GM18870 (cell line): ENCODE measurements around the gene OR5J2.
"Not testable (repeated sequence)": the region's sequence is repeated elsewhere in the genome, so short reads cannot be mapped to it uniquely, and the experiment has no call there.

Experiments used
- ATAC-seq: cut with Tn5 transposase; IDR thresholded peaks from one replicate; pipeline ENCODE4 v1.9.1; 2021; ENCODE audit warnings: moderate library complexity; ENCODE audit not compliant: unreplicated experiment

Gene OR5J2

DNA sequence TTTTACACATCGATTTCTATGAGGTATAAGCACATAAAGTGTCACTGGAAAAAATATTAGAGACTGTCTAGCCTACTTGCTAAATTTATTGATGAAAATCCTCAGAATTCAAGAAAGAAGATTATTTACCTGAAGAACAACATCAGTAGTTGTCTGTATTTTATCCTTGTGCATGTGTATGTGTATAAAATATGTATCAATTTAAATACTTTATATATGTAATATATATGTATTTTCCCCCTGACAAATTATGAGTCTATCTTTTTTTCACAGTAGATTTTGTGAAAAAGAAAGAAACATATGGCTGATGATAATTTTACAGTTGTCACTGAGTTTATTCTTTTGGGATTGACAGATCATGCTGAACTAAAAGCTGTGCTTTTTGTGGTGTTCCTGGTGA is at the start of gene OR5J2:
Gene OR5J2, plus strand, starts transcription at position 301 of the 400 bp plus-strand sequence. Its CDS starts 0 bp downstream, at position 301.
- no peak for ATAC-seq

- ATAC-seq = no peak
Measured at GRCh38 chr11:56140151-56140661, 36.2 kb upstream of the OR5J2 start, which contains the start of gene OR8J3. Gene OR8J3, minus strand, starts transcription at chr11:56140201. Its CDS starts 2,483 bp downstream, at chr11:56137718.

GRCh38 chr11:56143681-56144080 is 32.7 kb upstream of the OR5J2 start:
- ATAC-seq = not testable (repeated sequence)

DNA sequence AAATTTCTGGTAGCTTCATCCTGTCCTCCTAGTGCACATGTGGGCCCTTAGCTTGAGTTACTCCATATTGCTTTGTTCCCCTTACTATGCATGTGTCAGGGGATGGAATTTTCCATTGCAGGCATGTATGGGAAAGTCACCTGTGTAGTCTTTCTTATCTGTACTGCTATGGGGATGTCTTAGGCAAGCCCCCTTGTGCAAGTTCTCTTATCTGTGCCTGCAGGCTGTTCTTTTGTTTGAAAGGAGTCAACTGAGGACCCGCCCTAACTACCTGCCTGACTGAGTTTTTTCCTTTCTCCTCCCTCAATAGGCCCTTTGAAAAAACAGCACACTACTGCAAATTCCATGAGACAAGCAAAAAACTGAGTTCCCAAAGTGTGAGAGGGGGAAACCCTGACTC is 25.0 kb upstream of the OR5J2 start:
- ATAC-seq = no peak

DNA sequence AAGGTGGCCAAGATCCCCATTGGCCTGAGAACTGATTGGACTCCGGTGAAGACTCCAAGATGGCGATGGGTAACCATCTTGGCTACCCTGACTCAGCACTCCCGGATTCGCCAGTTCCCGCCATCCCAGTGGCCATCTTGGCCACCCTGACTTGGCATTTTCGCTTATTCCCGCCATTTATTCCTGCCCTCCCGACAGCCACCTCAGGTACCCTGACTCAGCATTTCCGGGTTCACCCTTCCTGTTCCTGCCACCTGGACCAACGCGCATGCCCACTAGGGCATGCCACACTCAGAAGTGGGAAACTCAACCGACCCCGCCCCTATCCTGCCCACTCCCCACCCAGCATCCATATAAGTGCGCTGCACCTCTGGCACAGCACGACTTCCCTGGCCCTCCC is 24.1 kb upstream of the OR5J2 start:
- no peak for ATAC-seq

DNA sequence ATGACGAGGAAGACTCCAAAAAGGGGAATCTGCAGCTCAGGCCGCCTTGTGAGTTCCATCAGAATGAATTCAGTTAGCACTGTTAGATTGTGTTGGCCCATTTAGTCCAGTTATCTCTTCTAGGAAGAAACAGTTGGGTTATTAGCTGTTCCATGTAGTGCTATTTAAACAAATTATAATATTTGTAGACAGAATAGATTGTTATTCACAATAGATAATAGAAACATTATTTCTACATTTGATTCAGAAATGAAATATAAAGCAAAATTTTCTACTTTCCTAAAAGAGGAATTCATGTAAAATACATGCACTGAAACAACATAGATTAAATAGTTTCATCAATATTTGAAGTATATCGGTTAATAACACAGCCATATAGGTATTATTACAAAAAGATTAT is 16.2 kb upstream of the OR5J2 start, which contains the start of gene OR8K5:
Gene OR8K5, minus strand, starts transcription at position 101 of the 400 bp plus-strand sequence. Its CDS starts 0 bp downstream, at position 101.
- no peak for ATAC-seq

DNA sequence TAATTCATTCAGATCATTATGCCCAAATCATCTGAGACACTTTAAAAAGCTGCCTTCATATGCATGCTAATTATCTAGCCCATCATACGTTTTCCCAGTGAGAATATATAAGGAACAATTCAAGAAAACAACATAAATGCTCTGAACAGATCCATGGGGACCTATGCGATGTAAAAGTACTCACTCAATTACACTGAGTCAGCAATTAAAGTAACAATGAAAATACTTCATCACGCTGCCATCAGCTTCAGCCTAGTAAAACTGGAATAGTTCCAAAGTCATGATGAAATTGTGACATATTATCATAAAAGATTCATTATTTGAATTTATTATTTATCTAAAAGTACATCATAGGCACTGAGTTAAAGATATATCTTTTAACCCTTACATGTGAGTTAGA is 12.6 kb upstream of the OR5J2 start:
- no peak for ATAC-seq

GRCh38 chr11:56172256-56172830 is 4.1 kb upstream of the OR5J2 start:
- ATAC-seq = no peak

- no peak for ATAC-seq
Measured at GRCh38 chr11:56183459-56183858, 7.0 kb downstream of the OR5J2 start.

- no peak for ATAC-seq
Measured at GRCh38 chr11:56188602-56189001, 12.2 kb downstream of the OR5J2 start.

DNA sequence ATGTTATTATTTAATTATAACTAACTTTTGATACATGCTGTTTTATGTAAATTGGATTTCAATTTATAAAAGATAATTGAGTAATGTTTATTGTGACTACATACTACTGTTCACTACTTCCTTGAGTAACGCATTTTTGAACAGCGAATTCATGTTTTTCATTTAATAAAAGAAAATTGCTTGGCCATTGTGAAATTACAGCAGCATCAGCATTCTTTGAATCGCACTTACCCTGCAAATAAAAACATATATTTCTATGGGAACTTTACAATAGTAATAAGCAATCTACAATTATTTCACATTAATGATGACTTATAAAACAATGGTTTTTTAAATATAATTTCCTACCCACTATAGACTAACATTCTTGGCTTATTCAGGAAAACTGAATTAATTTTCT is 20.3 kb downstream of the OR5J2 start:
- ATAC-seq = no peak

GRCh38 chr11:56197367-56197766 is 20.9 kb downstream of the OR5J2 start:
- ATAC-seq = no peak

DNA sequence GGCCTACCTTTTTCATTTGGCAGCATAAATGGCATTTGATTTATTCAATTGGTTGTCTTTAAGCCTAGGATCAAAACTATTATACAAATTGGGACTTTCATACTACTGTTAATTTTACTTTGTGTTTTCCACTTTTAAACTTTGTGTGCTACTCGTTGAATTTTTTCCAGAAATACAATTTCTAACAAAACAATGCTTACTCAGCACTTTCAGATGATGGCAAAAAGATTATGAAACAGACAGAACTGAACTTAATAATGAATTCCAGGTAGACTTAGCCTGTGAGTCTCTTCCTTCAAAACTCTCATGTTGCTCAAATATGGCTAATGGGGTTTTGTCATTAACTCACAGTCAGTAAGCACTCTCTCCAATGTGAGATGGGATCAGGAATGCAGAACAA is 31.4 kb downstream of the OR5J2 start:
- no peak for ATAC-seq

GRCh38 chr11:56214537-56214936 is 38.1 kb downstream of the OR5J2 start:
- ATAC-seq = no peak

DNA sequence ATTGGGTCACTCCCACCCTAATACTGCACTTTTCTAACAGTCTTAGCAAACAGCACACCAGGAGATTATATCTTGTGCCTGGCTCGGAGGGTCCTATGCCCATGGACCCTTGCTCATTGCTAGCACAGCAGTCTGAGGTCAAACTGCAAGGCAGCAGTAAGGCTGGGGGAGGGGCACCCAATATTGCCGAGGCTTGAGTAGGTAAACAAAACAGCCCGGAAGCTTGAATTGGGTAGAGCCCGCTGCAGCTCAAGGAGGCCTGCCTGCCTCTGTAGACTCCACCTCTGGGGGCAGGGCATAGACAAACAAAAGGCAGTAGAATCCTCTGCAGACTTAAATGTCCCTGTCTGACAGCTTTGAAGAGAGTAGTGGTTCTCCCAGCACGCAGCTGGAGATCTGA is 43.3 kb downstream of the OR5J2 start:
- not testable (repeated sequence) for ATAC-seq
